Measurements from ENCODE around the gene RNF115. TPM values are rescaled to one million over a fixed set of nuclear protein-coding genes. Genes with fewer than 3 reads are reported as not detected.

Gene RNF115
- total and polyA plus RNA-seq, 2 of the 4 experiments (the other 2 are of a cell fraction), result 13.5 to 22.9 TPM

GRCh38 chr1:145845514-145846161 is 21.7 kb upstream of the RNF115 start, which contains the start of gene NUDT17:
Gene NUDT17, plus strand, starts transcription at chr1:145845630. Its CDS starts 11 bp downstream, at chr1:145845641.
- Histone ChIP-seq H2BK5ac (ENCODE audit: low read depth, low read length, poor library complexity, severe bottlenecking) (peak within 1 kb of the TSS; percentile 54), H2AFZ (replicated peaks; ENCODE audit: low read length, poor library complexity) (peak within 1 kb of the TSS; percentile 94), H2BK15ac (ENCODE audit: low read depth, low read length) (no peak within 1 kb of the TSS), H3K9ac (ENCODE audit: low read depth, low read length) (peak within 1 kb of the TSS; percentile 86), H3K4me2 (ENCODE audit: low read depth, low read length) (peak within 1 kb of the TSS; percentile 77), H3K27me3 (ENCODE audit: control insufficient read depth, insufficient read depth, low read length) (no peaks in the 10 kb centered on the region), H2AK9ac (replicated peaks; ENCODE audit: low read depth, low read length, poor library complexity) (peak within 1 kb of the TSS; percentile 89), H3K14ac (replicated peaks; ENCODE audit: low read depth, low read length) (peak within 1 kb of the TSS; percentile 67), H4K20me1 (ENCODE audit: insufficient read depth, low read length) (no peaks in the 10 kb centered on the region), H3K27ac (ENCODE audit: insufficient read depth, low read length) (peak within 1 kb of the TSS; percentile 81), H4K91ac (ENCODE audit: insufficient read depth, low read depth, low read length) (peak within 1 kb of the TSS; percentile 55), H3K9me3 (ENCODE audit: control insufficient read depth, insufficient read depth, low read length) (no peaks in the 10 kb centered on the region), H3K23ac (ENCODE audit: low read depth, low read length) (peak within 1 kb of the TSS; percentile 85; the same call in 1 of the 2 replicates), H2AK5ac (ENCODE audit: low read depth, low read length) (peak within 1 kb of the TSS; percentile 80), H3K4me3 (ENCODE audit: insufficient read depth, low read depth, low read length) (peak within 1 kb of the TSS; percentile 65), H4K5ac (ENCODE audit: low read depth, low read length) (peak within 1 kb of the TSS; percentile 80), H2BK120ac (ENCODE audit: low read depth, low read length) (peak within 1 kb of the TSS; percentile 36; the same call in 1 of the 2 replicates), H3K4ac (ENCODE audit: low read depth, low read length) (peak within 1 kb of the TSS; percentile 82), H3K36me3 (ENCODE audit: control insufficient read depth, insufficient read depth, low read length) (peaks cover 42% of the 10 kb centered on the region), H3K79me1 (ENCODE audit: low read depth in 1 of 2, low read length in 2 of 2) (peaks cover 0 to 4% of the 10 kb centered on the region in 2 experiments; a peak in 1 of 4 replicates), H3K56ac (ENCODE audit: extremely low read depth, insufficient read depth, low read length) (peak within 1 kb of the TSS; percentile 18; the same call in 1 of the 2 replicates), H2BK20ac (ENCODE audit: low read depth, low read length) (no peak within 1 kb of the TSS), H3K18ac (ENCODE audit: low read depth, low read length) (peak within 1 kb of the TSS; percentile 68), H3K9me1 (ENCODE audit: insufficient read depth, low read length) (peaks cover 21% of the 10 kb centered on the region; the same call in 1 of the 2 replicates), H3K4me1 (ENCODE audit: control insufficient read depth, insufficient read depth, low read length) (peaks cover 16% of the 10 kb centered on the region), H4K8ac (ENCODE audit: low read depth in 2 of 2, low read length in 2 of 2) (peak within 1 kb of the TSS; percentile 57 to 86; a peak in 3 of 4 replicates)
- intact Hi-C loops (cut with micrococcal nuclease) (loop anchor here (1.0 to 2.0 kb wide), 2 partner anchors 65 to 168 kb away; partner anchors contain the start of gene ITGA10), in situ Hi-C loops (cut with MboI; ENCODE audit: low sequenced_read_pairs) (loop anchor here (5.0 kb wide), 1 partner anchor 167 kb away; no protein-coding TSS in a partner anchor), dilution Hi-C loops (cut with HindIII; ENCODE audit: low sequenced_read_pairs, unreplicated experiment) (no loop called here)
- ATAC-seq (ENCODE audit: low read depth), result peak; percentile 77
- CTCF ChIA-PET, result interaction anchor here (0.6 to 2.6 kb wide), 17 partner anchors 9 to 187 kb away, joined by 3 to 13 read pairs (median 4); partner anchors contain the start of genes ITGA10, PEX11B and PIAS3
- whole genome bisulfite sequencing, 2 experiments (ENCODE audit: extremely low coverage in 2 of 2, insufficient read length in 1 of 2), result 1% methylated on average over 35 of the region's 50 CpGs; no CpG with 5 or more reads in 1 of the 2 experiments
- no TSS peak for BruUV-seq (replicated peaks)
- DNase-seq, result peak; percentile 67
- POLR2A ChIA-PET (ENCODE audit: unreplicated experiment), result interaction anchor here (0.6 kb wide), 1 partner anchor 420 kb away, joined by 3 read pairs; the partner anchor contains the start of gene NBPF20
- no peak for TF ChIP-seq RFX5 (IDR thresholded peaks at IDR 0.05; ENCODE audit: low read depth, low read length)
- no peak for TF ChIP-seq BHLHE40 (IDR thresholded peaks at IDR 0.05; ENCODE audit: low read depth, low read length)
- TF ChIP-seq POLR2A (IDR thresholded peaks at IDR 0.05; ENCODE audit: low read depth, low read length), result peak; percentile 55; the same call in 1 of the 2 replicates
- TF ChIP-seq, protein P1, sequence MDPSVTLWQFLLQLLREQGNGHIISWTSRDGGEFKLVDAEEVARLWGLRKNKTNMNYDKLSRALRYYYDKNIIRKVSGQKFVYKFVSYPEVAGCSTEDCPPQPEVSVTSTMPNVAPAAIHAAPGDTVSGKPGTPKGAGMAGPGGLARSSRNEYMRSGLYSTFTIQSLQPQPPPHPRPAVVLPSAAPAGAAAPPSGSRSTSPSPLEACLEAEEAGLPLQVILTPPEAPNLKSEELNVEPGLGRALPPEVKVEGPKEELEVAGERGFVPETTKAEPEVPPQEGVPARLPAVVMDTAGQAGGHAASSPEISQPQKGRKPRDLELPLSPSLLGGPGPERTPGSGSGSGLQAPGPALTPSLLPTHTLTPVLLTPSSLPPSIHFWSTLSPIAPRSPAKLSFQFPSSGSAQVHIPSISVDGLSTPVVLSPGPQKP (IDR thresholded peaks at IDR 0.05; ENCODE audit: borderline replicate concordance, low read depth, low read length), result no peak
- peak; percentile 79 for TF ChIP-seq SMC3 (IDR thresholded peaks at IDR 0.05; ENCODE audit: low read depth, low read length)
- TF ChIP-seq RAD21 (IDR thresholded peaks at IDR 0.05; ENCODE audit: low read length), result peak; percentile 63
- TF ChIP-seq MAFK (IDR thresholded peaks at IDR 0.05; ENCODE audit: low read depth, low read length), result no peak
- TF ChIP-seq MXI1 (IDR thresholded peaks at IDR 0.05; ENCODE audit: borderline replicate concordance, low read depth, low read length), result no peak
- TF ChIP-seq CEBPB (IDR thresholded peaks at IDR 0.05; ENCODE audit: low read depth, low read length), result no peak
- TF ChIP-seq CHD1 (IDR thresholded peaks at IDR 0.05; ENCODE audit: low read depth, low read length), result no peak
- TF ChIP-seq, protein P2, sequence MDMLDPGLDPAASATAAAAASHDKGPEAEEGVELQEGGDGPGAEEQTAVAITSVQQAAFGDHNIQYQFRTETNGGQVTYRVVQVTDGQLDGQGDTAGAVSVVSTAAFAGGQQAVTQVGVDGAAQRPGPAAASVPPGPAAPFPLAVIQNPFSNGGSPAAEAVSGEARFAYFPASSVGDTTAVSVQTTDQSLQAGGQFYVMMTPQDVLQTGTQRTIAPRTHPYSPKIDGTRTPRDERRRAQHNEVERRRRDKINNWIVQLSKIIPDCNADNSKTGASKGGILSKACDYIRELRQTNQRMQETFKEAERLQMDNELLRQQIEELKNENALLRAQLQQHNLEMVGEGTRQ (IDR thresholded peaks at IDR 0.05; ENCODE audit: low read depth, low read length), result no peak
- TF ChIP-seq, protein P3, sequence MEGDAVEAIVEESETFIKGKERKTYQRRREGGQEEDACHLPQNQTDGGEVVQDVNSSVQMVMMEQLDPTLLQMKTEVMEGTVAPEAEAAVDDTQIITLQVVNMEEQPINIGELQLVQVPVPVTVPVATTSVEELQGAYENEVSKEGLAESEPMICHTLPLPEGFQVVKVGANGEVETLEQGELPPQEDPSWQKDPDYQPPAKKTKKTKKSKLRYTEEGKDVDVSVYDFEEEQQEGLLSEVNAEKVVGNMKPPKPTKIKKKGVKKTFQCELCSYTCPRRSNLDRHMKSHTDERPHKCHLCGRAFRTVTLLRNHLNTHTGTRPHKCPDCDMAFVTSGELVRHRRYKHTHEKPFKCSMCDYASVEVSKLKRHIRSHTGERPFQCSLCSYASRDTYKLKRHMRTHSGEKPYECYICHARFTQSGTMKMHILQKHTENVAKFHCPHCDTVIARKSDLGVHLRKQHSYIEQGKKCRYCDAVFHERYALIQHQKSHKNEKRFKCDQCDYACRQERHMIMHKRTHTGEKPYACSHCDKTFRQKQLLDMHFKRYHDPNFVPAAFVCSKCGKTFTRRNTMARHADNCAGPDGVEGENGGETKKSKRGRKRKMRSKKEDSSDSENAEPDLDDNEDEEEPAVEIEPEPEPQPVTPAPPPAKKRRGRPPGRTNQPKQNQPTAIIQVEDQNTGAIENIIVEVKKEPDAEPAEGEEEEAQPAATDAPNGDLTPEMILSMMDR (conservative IDR thresholded peaks at IDR 0.05; ENCODE audit: low read depth, low read length), result peak; percentile 88
- TF ChIP-seq RCOR1 (IDR thresholded peaks at IDR 0.05; ENCODE audit: insufficient replicate concordance, low read length), result no peak
- TF ChIP-seq NFE2L2 (IDR thresholded peaks at IDR 0.05; ENCODE audit: low read depth, low read length), result no peak

Data from IMR-90 (cell line).